HEK293 (cell line): ENCODE data around the gene PPP2R3C.

Source experiments
- CTCF ChIA-PET: fragments of 350-600 bp; formaldehyde crosslinking; extraction: SDS; loops from one replicate; lab custom pipeline; 2021; ENCODE audit warnings: antibody characterized with exemption; lab: Yijun Ruan, JAX
- POLR2A ChIA-PET: fragments of 300-600 bp; formaldehyde crosslinking; extraction: SDS; loops from one replicate; lab custom pipeline; 2020; ENCODE audit warnings: antibody characterized with exemption, inconsistent platforms; lab: Yijun Ruan, JAX
- H3K27ac ChIP-seq: fragments of 200-500 bp; sonication (Bioruptor generic); 2 replicates; pipeline ENCODE4 v1.5.1; 2014; ENCODE audit warnings: low read depth, low read length, control low read depth, inconsistent platforms; ENCODE audit errors: extremely low read depth
- H3K36me3 ChIP-seq, 2 experiments: fragments of 200-500 bp in 1 of 2; sonication (Bioruptor generic) in 1 of 2; 1 replicate in 1 of 2; 2 replicates in 1 of 2; pipeline ENCODE4 v1.5.1; 2014 to 2017; ENCODE audit warnings: inconsistent platforms in 2 of 2, low read length in 2 of 2; ENCODE audit not compliant: control insufficient read depth in 2 of 2, insufficient read depth in 1 of 2
- H3K4me1 ChIP-seq: fragments of 200-500 bp; sonication (Bioruptor generic); 2 replicates; pipeline ENCODE4 v1.5.1; 2014; ENCODE audit warnings: mild to moderate bottlenecking, low read length, inconsistent platforms; ENCODE audit not compliant: control insufficient read depth, insufficient read depth
- H3K4me3 ChIP-seq: 2 replicates; pipeline ENCODE4 v1.5.1; 2011; ENCODE audit warnings: low read depth, mild to moderate bottlenecking, control low read depth, low read length, moderate library complexity
- H3K9me3 ChIP-seq: fragments of 200-500 bp; sonication (Bioruptor generic); 2 replicates; pipeline ENCODE4 v1.5.1; 2014; ENCODE audit warnings: low read depth, low read length, inconsistent platforms; ENCODE audit not compliant: control insufficient read depth, insufficient read depth
- GLI4 ChIP-seq: fragments of 450-650 bp; formaldehyde crosslinking; IDR thresholded peaks from 2 replicates; pipeline ENCODE4 v1.5.1; 2016; ENCODE audit warnings: missing biosample characterization, missing genetic modification characterization
- IKZF3 ChIP-seq: fragments of 450-650 bp; IDR thresholded peaks from 2 replicates; pipeline ENCODE4 v1.5.0; 2018; ENCODE audit warnings: missing biosample characterization, mild to moderate bottlenecking, missing genetic modification characterization, moderate library complexity
- PRDM1 ChIP-seq: fragments of 450-650 bp; formaldehyde crosslinking; IDR thresholded peaks from 2 replicates; pipeline ENCODE4; 2016; ENCODE audit warnings: missing biosample characterization, missing genetic modification characterization
- PRDM10 ChIP-seq: fragments of 450-650 bp; formaldehyde crosslinking; IDR thresholded peaks from 2 replicates; pipeline ENCODE4 v1.5.1; 2016; ENCODE audit warnings: missing biosample characterization, missing genetic modification characterization
- SP3 ChIP-seq: fragments of 450-650 bp; formaldehyde crosslinking; IDR thresholded peaks from 2 replicates; pipeline ENCODE4 v1.5.1; 2016; ENCODE audit warnings: missing biosample characterization, missing genetic modification characterization
- ZBTB1 ChIP-seq: fragments of 450-650 bp; formaldehyde crosslinking; IDR thresholded peaks from 2 replicates; pipeline ENCODE4 v1.5.1; 2016; ENCODE audit warnings: missing biosample characterization, missing genetic modification characterization
- ZNF121 ChIP-seq: fragments of 450-650 bp; formaldehyde crosslinking; IDR thresholded peaks from 2 replicates; pipeline ENCODE4 v1.5.1; 2016; ENCODE audit warnings: missing biosample characterization, missing genetic modification characterization
- ZNF169 ChIP-seq: fragments of 450-650 bp; formaldehyde crosslinking; IDR thresholded peaks from 2 replicates; pipeline ENCODE4 v1.5.1; 2016; ENCODE audit warnings: missing biosample characterization, missing genetic modification characterization
- ZNF174 ChIP-seq: fragments of 450-650 bp; formaldehyde crosslinking; IDR thresholded peaks from 2 replicates; pipeline ENCODE4 v1.5.0; 2017; ENCODE audit warnings: missing biosample characterization, mild to moderate bottlenecking, missing genetic modification characterization
- ZNF18 ChIP-seq: fragments of 450-650 bp; formaldehyde crosslinking; IDR thresholded peaks from 2 replicates; pipeline ENCODE4 v1.5.1; 2016; ENCODE audit warnings: missing biosample characterization, missing genetic modification characterization
- ZNF19 ChIP-seq: fragments of 450-650 bp; formaldehyde crosslinking; IDR thresholded peaks from 2 replicates; pipeline ENCODE4; 2016; ENCODE audit warnings: missing biosample characterization, missing genetic modification characterization, low read depth
- ZNF280D ChIP-seq: fragments of 450-650 bp; formaldehyde crosslinking; IDR thresholded peaks from 2 replicates; pipeline ENCODE4 v1.5.1; 2016; ENCODE audit warnings: missing biosample characterization, missing genetic modification characterization
- ZNF398 ChIP-seq: fragments of 450-650 bp; formaldehyde crosslinking; IDR thresholded peaks from 2 replicates; pipeline ENCODE4 v1.5.1; 2017; ENCODE audit warnings: missing biosample characterization, missing genetic modification characterization
- ZNF433 ChIP-seq: fragments of 450-650 bp; formaldehyde crosslinking; IDR thresholded peaks from 2 replicates; pipeline ENCODE4 v1.5.1; 2016; ENCODE audit warnings: missing biosample characterization, missing genetic modification characterization, low read depth
- ZNF692 ChIP-seq: fragments of 450-650 bp; formaldehyde crosslinking; IDR thresholded peaks from 2 replicates; pipeline ENCODE4 v1.5.1; 2016; ENCODE audit warnings: missing biosample characterization, missing genetic modification characterization
- ZNF704 ChIP-seq: fragments of 450-650 bp; formaldehyde crosslinking; IDR thresholded peaks from 2 replicates; pipeline ENCODE4 v1.5.1; 2016; ENCODE audit warnings: missing biosample characterization, missing genetic modification characterization

The PPP2R3C gene

GRCh38 chr14:35122696-35123387 is 1.1 kb upstream of the PPP2R3C start (continued):
- peak; percentile 19; the same call in 1 of the 2 replicates for TF ChIP-seq PRDM10 (tag by site-specific recombination)
- no peak for TF ChIP-seq ZBTB1 (tag by site-specific recombination)
- no peak for TF ChIP-seq ZNF121 (tag by site-specific recombination)
- TF ChIP-seq ZNF174 (tag by site-specific recombination) = no peak
- TF ChIP-seq ZNF398 (tag by site-specific recombination) = peak; percentile 44; the same call in 1 of the 2 replicates
- no peak for TF ChIP-seq ZNF433 (tag by site-specific recombination)
- no peak for TF ChIP-seq SP3 (tag by site-specific recombination)
- no peak for TF ChIP-seq GLI4 (tag by site-specific recombination)
- no peak for TF ChIP-seq ZNF704 (tag by site-specific recombination)
- no peak for TF ChIP-seq ZNF280D

GRCh38 chr14:35121026-35121886 is 534 bp downstream of the PPP2R3C start:
- peaks cover 2 to 9% of the 10 kb centered on the region in 2 experiments; a peak in 2 of 3 replicates for H3K36me3 ChIP-seq
- peak overlapping the region; percentile 50 for H3K4me3 ChIP-seq
- H3K9me3 ChIP-seq = no peaks in the 10 kb centered on the region
- CTCF ChIA-PET = interaction anchor here (0.6 to 1.0 kb wide), 2 partner anchors 38 to 283 kb away, joined by 3 to 4 read pairs; no protein-coding TSS in a partner anchor
- H3K4me1 ChIP-seq = peaks cover 4% of the 10 kb centered on the region; the same call in 1 of the 2 replicates
- POLR2A ChIA-PET = interaction anchor here (0.6 to 2.1 kb wide), 9 partner anchors 8 to 705 kb away, joined by 3 to 8 read pairs (median 4); partner anchors contain the start of genes BRMS1L, CFL2, FAM177A1 and NFKBIA
- peak overlapping the region; percentile 98 for H3K27ac ChIP-seq
- TF ChIP-seq IKZF3 (tag by site-specific recombination) (peak; percentile 89), ZNF169 (no peak), ZNF19 (no peak), ZNF18 (no peak), ZNF398 (tag by site-specific recombination) (peak; percentile 68), PRDM1 (tag by site-specific recombination) (0 out of 2 replicates have a peak, but pooled peaks have one; percentile 14), ZNF692 (tag by site-specific recombination) (no peak)
